Karpas-422 (cell line): ENCODE measurements around the gene ENOX1. TPM values are rescaled to one million over a fixed set of nuclear protein-coding genes. Genes with fewer than 3 reads are reported as not detected.
"Not testable (repeated sequence)": the region's sequence is repeated elsewhere in the genome, so short reads cannot be mapped to it uniquely, and the experiment has no call there.

Experiments
- DNase-seq: peaks from one replicate; pipeline ENCODE4 v3.0.0-alpha.2; 2015
- H2AFZ ChIP-seq: fragments of 200-600 bp; sonication (generic); 2 replicates; pipeline ENCODE4 v1.6.1; 2014; ENCODE audit warnings: antibody characterized with exemption, low read length, mixed read lengths
- H3K27ac ChIP-seq: fragments of 200-600 bp; sonication (generic); 2 replicates; pipeline ENCODE4 v1.5.1; 2014; ENCODE audit warnings: mild to moderate bottlenecking, low read length, moderate library complexity
- H3K27me3 ChIP-seq: fragments of 200-600 bp; sonication (generic); 2 replicates; pipeline ENCODE4 v1.6.1; 2014; ENCODE audit warnings: low read length, mixed read lengths
- H3K36me3 ChIP-seq: fragments of 200-600 bp; sonication (generic); 2 replicates; pipeline ENCODE4 v1.6.1; 2014; ENCODE audit warnings: low read length, mixed read lengths; ENCODE audit not compliant: insufficient read depth
- H3K4me1 ChIP-seq: fragments of 200-600 bp; sonication (generic); 2 replicates; pipeline ENCODE4 v1.6.1; 2014; ENCODE audit warnings: mild to moderate bottlenecking, low read length, mixed read lengths
- H3K4me2 ChIP-seq: fragments of 200-600 bp; sonication (generic); 2 replicates; pipeline ENCODE4 v1.6.1; 2014; ENCODE audit warnings: low read length, low read depth, mild to moderate bottlenecking; ENCODE audit not compliant: poor library complexity, severe bottlenecking
- H3K4me3 ChIP-seq: fragments of 200-600 bp; sonication (generic); 2 replicates; pipeline ENCODE4 v1.5.1; 2014; ENCODE audit warnings: mild to moderate bottlenecking, antibody characterized with exemption, low read length, mixed read lengths
- H3K79me2 ChIP-seq: fragments of 200-600 bp; sonication (generic); 2 replicates; pipeline ENCODE4 v1.6.1; 2014; ENCODE audit warnings: mild to moderate bottlenecking, low read length, mixed read lengths
- H3K9ac ChIP-seq: fragments of 200-600 bp; sonication (generic); 2 replicates; pipeline ENCODE4 v1.6.0; 2014; ENCODE audit warnings: low read length
- H3K9me2 ChIP-seq: fragments of 200-600 bp; sonication (generic), shearing (Covaris generic); replicated peaks from 2 replicates; pipeline ENCODE4 v1.6.0; 2014; ENCODE audit warnings: mild to moderate bottlenecking, low read length, moderate library complexity; ENCODE audit not compliant: insufficient read depth
- H3K9me3 ChIP-seq: fragments of 300-700, 200-600 bp; sonication (generic); 2 replicates; pipeline ENCODE4 v1.6.1; 2014; ENCODE audit warnings: low read length, mixed read lengths
- H4K20me1 ChIP-seq: fragments of 200-600 bp; sonication (generic); 2 replicates; pipeline ENCODE4 v1.6.1; 2014; ENCODE audit warnings: mild to moderate bottlenecking, antibody characterized with exemption, low read length, low read depth; ENCODE audit not compliant: insufficient read depth
- total RNA-seq: library from RNA; depleted of rRNA; stranded (reverse); fragments of >200 nt; shearing (Covaris generic); gene quantifications from 2 replicates; pipeline ENCODE4 v1.2.3, GENCODE V29; 2014; ENCODE audit warnings: low replicate concordance

ENOX1 gene
- total RNA-seq, 1 experiment from 2014 or later, result not detected

DNA sequence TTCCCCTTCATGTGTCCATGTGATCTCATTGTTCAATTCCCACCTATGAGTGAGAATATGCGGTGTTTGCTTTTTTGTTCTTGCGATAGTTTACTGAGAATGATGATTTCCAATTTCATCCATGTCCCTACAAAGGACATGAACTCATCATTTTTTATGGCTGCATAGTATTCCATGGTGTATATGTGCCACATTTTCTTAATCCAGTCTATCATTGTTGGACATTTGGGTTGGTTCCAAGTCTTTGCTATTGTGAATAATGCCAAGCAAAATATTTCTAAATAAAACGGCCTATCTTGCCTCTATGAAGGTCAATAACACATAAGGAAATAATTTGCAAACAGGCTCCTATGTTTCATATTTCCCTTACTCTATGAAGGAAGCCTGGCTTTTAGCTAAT, 435.2 kb downstream of the ENOX1 start:
- not testable (repeated sequence) for DNase-seq, H3K4me3 ChIP-seq, H4K20me1 ChIP-seq, H3K27me3 ChIP-seq, H3K36me3 ChIP-seq, H3K9me3 ChIP-seq, H3K4me2 ChIP-seq, H2AFZ ChIP-seq, H3K27ac ChIP-seq, H3K9ac ChIP-seq, H3K79me2 ChIP-seq, H3K4me1 ChIP-seq, H3K9me2 ChIP-seq

DNA sequence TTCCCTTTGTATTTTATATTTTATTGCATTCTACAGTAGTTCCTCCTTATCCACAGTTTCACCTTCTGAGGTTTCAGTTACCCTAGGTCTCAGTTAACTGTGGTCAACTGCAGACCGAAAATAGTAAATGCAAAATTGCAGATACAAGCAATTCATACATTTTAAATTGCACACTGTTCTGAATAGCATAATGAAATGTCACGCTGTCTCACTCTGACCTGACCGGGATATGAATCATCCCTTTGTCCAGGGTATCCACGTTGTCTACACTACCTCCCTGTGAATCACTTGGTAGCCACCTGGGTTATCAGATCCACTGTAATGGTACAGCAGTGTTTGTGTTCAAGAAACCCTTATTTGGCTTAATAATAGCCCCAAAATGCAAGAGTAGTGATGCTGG, 438.4 kb downstream of the ENOX1 start:
- Histone ChIP-seq H3K4me1 (peaks cover 6% of the 10 kb centered on the region; the same call in 1 of the 2 replicates), H3K4me3 (no peak overlapping the region), H3K27me3 (no peaks in the 10 kb centered on the region), H3K9me3 (no peaks in the 10 kb centered on the region), H3K27ac (no peak overlapping the region), H4K20me1 (no peaks in the 10 kb centered on the region), H3K9me2 (no peaks in the 10 kb centered on the region), H3K79me2 (no peaks in the 10 kb centered on the region), H3K9ac (no peak overlapping the region), H3K36me3 (no peaks in the 10 kb centered on the region), H2AFZ (no peak overlapping the region), H3K4me2 (no peak overlapping the region)
- no peak for DNase-seq

DNA sequence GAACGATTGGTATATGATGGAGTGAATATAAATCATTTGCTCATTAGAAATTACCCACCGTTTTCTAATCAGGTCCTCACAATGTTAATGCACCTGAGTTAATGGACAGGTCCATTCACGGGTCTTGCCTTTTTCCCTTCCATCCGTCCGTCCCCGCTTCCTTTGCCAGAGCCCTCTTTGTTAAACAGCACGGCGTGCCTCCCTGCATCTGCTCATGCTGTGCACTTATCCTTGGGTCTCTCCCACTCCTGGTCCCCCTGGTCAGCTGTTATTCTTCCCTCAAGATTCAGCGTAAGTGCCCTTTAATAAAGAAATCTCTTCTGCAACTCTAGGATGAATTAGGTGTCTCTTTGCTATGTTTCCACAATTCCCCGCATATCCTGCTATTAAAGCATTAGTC, 438.9 kb downstream of the ENOX1 start:
- Histone ChIP-seq H3K4me2 (no peak overlapping the region), H3K9me2 (no peaks in the 10 kb centered on the region), H3K79me2 (no peaks in the 10 kb centered on the region), H3K4me1 (peaks cover 6% of the 10 kb centered on the region; the same call in 1 of the 2 replicates), H3K4me3 (no peak overlapping the region), H3K27me3 (no peaks in the 10 kb centered on the region), H2AFZ (no peak overlapping the region), H3K27ac (no peak overlapping the region), H3K36me3 (no peaks in the 10 kb centered on the region), H3K9ac (no peak overlapping the region), H3K9me3 (no peaks in the 10 kb centered on the region), H4K20me1 (no peaks in the 10 kb centered on the region)
- no peak for DNase-seq

DNA sequence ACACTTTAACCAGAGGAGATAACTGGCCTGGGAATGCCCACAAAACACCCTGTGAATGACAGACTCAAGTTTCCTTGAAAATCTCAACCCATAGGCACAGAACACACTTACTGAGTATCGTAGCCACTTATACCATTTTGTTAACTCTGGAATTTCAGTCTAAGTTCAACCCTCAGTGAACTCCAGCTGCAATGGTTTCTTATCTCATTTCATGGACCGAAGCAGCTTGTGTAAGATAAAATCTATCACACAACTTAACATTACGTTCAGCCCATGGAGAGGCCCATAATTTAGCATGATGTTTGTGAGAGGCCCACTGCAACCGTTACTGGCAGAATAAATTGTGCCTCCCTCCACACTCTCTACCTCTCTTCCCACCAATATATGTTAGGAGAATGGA, 440.3 kb downstream of the ENOX1 start:
- Histone ChIP-seq H3K9me2 (no peaks in the 10 kb centered on the region), H4K20me1 (no peaks in the 10 kb centered on the region), H3K36me3 (no peaks in the 10 kb centered on the region), H3K4me1 (peaks cover 6% of the 10 kb centered on the region; the same call in 1 of the 2 replicates), H3K4me3 (no peak overlapping the region), H3K9me3 (no peaks in the 10 kb centered on the region), H3K27me3 (no peaks in the 10 kb centered on the region), H3K4me2 (no peak overlapping the region), H3K27ac (no peak overlapping the region), H3K9ac (no peak overlapping the region), H3K79me2 (no peaks in the 10 kb centered on the region), H2AFZ (no peak overlapping the region)
- DNase-seq, result no peak

DNA sequence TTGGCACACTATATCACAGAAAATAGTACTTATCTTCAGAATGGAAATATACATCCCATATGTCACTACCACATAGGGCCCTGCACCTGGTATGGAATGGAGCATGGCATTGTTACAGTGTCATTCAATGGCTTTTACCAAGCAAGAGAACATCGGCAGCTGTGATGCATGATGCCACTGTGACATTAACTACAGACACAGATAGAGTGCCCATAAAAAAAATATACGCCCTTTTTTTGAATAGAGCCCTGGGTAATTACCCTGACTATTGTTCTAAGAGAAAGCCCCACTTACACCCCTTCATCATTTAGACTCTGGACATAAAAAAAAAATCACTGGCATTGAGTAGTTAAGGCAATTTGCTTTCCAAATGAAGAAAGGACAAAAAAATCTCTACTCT, 443.1 kb downstream of the ENOX1 start:
- Histone ChIP-seq H2AFZ (no peak overlapping the region), H3K27ac (no peak overlapping the region), H3K36me3 (no peaks in the 10 kb centered on the region)

DNA sequence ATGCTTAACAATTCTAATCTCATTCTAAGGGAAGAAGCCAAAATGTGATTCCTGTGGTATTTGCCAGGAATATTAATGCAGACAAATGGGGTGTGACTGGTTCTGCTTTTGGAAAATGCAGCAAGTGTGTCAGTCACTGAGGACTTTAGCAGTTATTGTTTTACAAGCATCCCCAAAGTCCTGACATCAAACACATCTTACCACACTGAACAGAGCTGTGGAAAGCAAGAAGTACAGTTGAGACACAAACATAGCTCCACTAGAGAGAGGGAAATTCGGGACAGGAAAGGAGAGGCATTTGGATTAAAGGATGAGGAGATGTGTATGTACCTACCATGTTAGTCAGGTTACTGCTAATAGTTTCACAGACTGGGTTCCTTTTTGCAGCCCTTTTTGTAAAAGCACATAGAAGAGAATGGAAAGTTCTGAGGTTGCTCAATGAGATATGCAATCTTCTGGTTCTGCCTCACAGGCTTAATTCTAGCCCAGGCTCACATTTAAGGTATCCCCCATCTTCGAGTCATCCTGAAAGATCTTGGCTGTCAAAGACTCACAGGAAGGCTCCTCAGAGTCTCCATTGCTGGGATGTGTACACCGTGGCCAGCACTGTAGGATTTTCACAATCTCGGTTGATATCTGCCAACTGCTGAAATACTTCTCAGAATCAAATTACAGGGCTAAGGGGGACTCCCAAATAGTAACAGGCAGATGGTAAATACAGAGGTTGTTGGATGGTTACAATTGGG, 446.8 kb downstream of the ENOX1 start:
- H2AFZ ChIP-seq, result no peak overlapping the region
- no peak overlapping the region for H3K27ac ChIP-seq
- no peaks in the 10 kb centered on the region for H4K20me1 ChIP-seq
- H3K9ac ChIP-seq, result no peak overlapping the region
- DNase-seq, result no peak
- no peaks in the 10 kb centered on the region for H3K4me1 ChIP-seq
- H3K9me3 ChIP-seq, result no peaks in the 10 kb centered on the region
- no peaks in the 10 kb centered on the region for H3K27me3 ChIP-seq
- H3K36me3 ChIP-seq, result no peaks in the 10 kb centered on the region
- no peaks in the 10 kb centered on the region for H3K79me2 ChIP-seq
- H3K4me3 ChIP-seq, result no peak overlapping the region
- H3K9me2 ChIP-seq, result no peaks in the 10 kb centered on the region
- no peak overlapping the region for H3K4me2 ChIP-seq

More for the DNA sequence above, 443.1 kb downstream of the ENOX1 start:
- H3K4me1 ChIP-seq, result peaks cover 6% of the 10 kb centered on the region; the same call in 1 of the 2 replicates
- no peaks in the 10 kb centered on the region for H3K27me3 ChIP-seq
- no peaks in the 10 kb centered on the region for H4K20me1 ChIP-seq
- H3K4me3 ChIP-seq, result no peak overlapping the region
- no peaks in the 10 kb centered on the region for H3K79me2 ChIP-seq
- H3K9me3 ChIP-seq, result no peaks in the 10 kb centered on the region
- no peak for DNase-seq
- no peak overlapping the region for H3K9ac ChIP-seq
- no peaks in the 10 kb centered on the region for H3K9me2 ChIP-seq
- H3K4me2 ChIP-seq, result no peak overlapping the region

DNA sequence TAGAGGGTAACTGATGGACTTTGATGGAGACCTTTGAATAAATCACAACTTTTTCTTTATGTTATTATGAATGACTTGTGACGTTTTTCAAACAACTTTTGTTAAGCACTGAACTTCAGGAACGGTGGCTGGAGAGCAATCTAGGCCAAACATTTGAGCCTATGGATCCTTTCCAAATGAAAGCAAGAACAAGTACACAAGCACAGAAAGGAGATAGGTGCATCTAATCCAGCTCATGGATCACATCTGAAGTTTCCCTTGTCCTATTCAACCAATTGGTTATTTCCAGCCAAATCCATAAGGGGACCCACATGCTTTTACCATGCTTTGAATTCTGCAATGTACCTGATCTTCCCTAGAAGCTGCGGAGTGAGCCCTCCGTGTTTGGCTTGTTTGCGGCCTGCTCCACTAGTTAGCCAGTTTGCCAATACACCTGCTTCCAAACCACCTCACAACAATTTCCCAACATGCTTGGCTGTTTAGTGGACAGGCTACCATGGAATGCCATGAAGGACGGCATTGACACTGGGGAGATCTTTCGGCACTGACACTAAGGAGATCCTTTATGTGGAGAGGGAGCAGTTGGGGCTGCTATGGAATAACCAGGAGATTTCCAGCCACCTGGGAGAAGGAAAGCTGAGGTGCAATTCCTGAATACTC, 447.5 kb downstream of the ENOX1 start:
- no peak overlapping the region for H3K27ac ChIP-seq
- no peaks in the 10 kb centered on the region for H3K27me3 ChIP-seq
- H3K79me2 ChIP-seq, result no peaks in the 10 kb centered on the region
- no peak for DNase-seq
- H3K4me1 ChIP-seq, result no peaks in the 10 kb centered on the region
- no peaks in the 10 kb centered on the region for H4K20me1 ChIP-seq
- H3K36me3 ChIP-seq, result no peaks in the 10 kb centered on the region
- no peak overlapping the region for H3K9ac ChIP-seq
- H3K9me3 ChIP-seq, result no peaks in the 10 kb centered on the region
- H2AFZ ChIP-seq, result no peak overlapping the region
- no peaks in the 10 kb centered on the region for H3K9me2 ChIP-seq
- no peak overlapping the region for H3K4me3 ChIP-seq
- no peak overlapping the region for H3K4me2 ChIP-seq

DNA sequence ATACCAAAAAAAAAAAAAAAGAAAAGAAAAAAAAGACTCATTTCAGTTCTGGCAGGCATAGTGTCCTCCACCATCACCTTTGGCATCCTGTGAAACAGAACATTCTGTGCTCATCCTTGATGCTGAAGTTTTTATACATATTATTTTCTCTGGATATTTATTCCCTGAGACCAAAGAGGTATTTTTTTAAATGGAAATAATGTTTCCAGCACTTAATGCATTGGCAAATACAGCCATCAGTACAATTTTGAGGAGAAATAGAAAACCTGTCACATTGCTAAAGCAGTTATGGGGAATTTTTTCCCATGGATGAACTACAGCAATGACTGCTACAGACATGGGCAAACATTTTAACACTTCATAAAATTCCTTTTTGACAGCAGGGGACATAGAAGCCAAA, 451.0 kb downstream of the ENOX1 start:
- DNase-seq, result no peak
- no peak overlapping the region for H3K27ac ChIP-seq
- no peaks in the 10 kb centered on the region for H3K27me3 ChIP-seq
- no peaks in the 10 kb centered on the region for H3K79me2 ChIP-seq
- no peaks in the 10 kb centered on the region for H3K9me2 ChIP-seq
- H3K4me2 ChIP-seq, result no peak overlapping the region
- no peaks in the 10 kb centered on the region for H3K36me3 ChIP-seq
- no peaks in the 10 kb centered on the region for H4K20me1 ChIP-seq
- H3K9me3 ChIP-seq, result no peaks in the 10 kb centered on the region
- no peak overlapping the region for H3K4me3 ChIP-seq
- no peak overlapping the region for H3K9ac ChIP-seq
- no peaks in the 10 kb centered on the region for H3K4me1 ChIP-seq
- H2AFZ ChIP-seq, result no peak overlapping the region
